H1 (cell line): ENCODE measurements around the gene FADS3. TPM values are rescaled to one million over a fixed set of nuclear protein-coding genes. Genes with fewer than 3 reads are reported as not detected.

ENCODE experiments used
- BACH1 ChIP-seq: IDR thresholded peaks from 2 replicates; pipeline ENCODE4 v1.6.1; 2012; ENCODE audit warnings: low read length, improper control_type of control experiment
- CTBP2 ChIP-seq: IDR thresholded peaks from 2 replicates; pipeline ENCODE4 v1.7.0; 2011; ENCODE audit warnings: borderline replicate concordance, mild to moderate bottlenecking, moderate library complexity, mixed read lengths, low read length; ENCODE audit not compliant: insufficient read depth, insufficient read length
- GABPA ChIP-seq: IDR thresholded peaks from 2 replicates; pipeline ENCODE4 v1.6.1; 2011; ENCODE audit warnings: mild to moderate bottlenecking, low read length, moderate library complexity, borderline replicate concordance; ENCODE audit not compliant: insufficient read depth
- HDAC2 ChIP-seq, 2 experiments: fragments of 300-600 bp in 1 of 2; sonication (generic) in 1 of 2; IDR thresholded peaks; 2 replicates each; pipeline ENCODE4 v1.6.1; 2011 to 2012; ENCODE audit warnings: low read depth in 2 of 2, low read length in 2 of 2, mild to moderate bottlenecking in 2 of 2, moderate library complexity in 2 of 2, borderline replicate concordance in 1 of 2, inconsistent platforms in 1 of 2
- RAD21 ChIP-seq, 2 experiments: IDR thresholded peaks in 1 of 2; conservative IDR thresholded peaks in 1 of 2; 2 replicates each; pipeline ENCODE4 v1.6.1; 2011; ENCODE audit warnings: low read depth in 2 of 2, low read length in 2 of 2, improper control_type of control experiment in 1 of 2, inconsistent platforms in 1 of 2, mild to moderate bottlenecking in 1 of 2, moderate library complexity in 1 of 2
- SIN3A ChIP-seq, 2 experiments: IDR thresholded peaks in 1 of 2; conservative IDR thresholded peaks in 1 of 2; 2 replicates each; pipeline ENCODE4 v1.6.1; 2011 to 2012; ENCODE audit warnings: low read length in 2 of 2, improper control_type of control experiment in 1 of 2, low read depth in 1 of 2, mild to moderate bottlenecking in 1 of 2
- TCF12 ChIP-seq: IDR thresholded peaks from 2 replicates; pipeline ENCODE4 v1.6.1; 2011; ENCODE audit warnings: low read depth, mild to moderate bottlenecking, low read length
- YY1 ChIP-seq: IDR thresholded peaks from 2 replicates; pipeline ENCODE4 v1.6.1; 2011; ENCODE audit warnings: low read depth, mild to moderate bottlenecking, low read length
- polyA plus RNA-seq, 7 experiments: library from polyadenylated mRNA; depleted of rRNA in 3 of 7; stranded (reverse) in 5 of 7; unstranded in 2 of 7; fragments of >200 nt in 5 of 7; fragments of 200-250 nt in 2 of 7; gene quantifications; 1 replicate in 5 of 7; 2 replicates in 1 of 7; 4 replicates in 1 of 7; pipeline versions ENCODE4 v1.2.1 to v1.2.3, GENCODE V29; 2011 to 2013; ENCODE audit warnings: missing spikeins in 2 of 7, mixed read lengths in 2 of 7
- total RNA-seq: library from RNA; stranded (reverse); fragmentation: NEBNext Ultra II Directional; extraction: Animal tissue kit (Norgen Biotek cat#: 25700); gene quantifications from 2 replicates; pipeline ENCODE4 v1.2.1, GENCODE V29; 2021
- TF ChIP-seq, protein P1 (sequence below): IDR thresholded peaks from 2 replicates; pipeline ENCODE4 v1.6.1; 2012; ENCODE audit warnings: inconsistent platforms

The FADS3 gene
- total and polyA plus RNA-seq, 2 of the 8 experiments (the other 6 are each of a cell fraction or from before 2014, with no cell fraction given) = 43.8 to 76.3 TPM

DNA sequence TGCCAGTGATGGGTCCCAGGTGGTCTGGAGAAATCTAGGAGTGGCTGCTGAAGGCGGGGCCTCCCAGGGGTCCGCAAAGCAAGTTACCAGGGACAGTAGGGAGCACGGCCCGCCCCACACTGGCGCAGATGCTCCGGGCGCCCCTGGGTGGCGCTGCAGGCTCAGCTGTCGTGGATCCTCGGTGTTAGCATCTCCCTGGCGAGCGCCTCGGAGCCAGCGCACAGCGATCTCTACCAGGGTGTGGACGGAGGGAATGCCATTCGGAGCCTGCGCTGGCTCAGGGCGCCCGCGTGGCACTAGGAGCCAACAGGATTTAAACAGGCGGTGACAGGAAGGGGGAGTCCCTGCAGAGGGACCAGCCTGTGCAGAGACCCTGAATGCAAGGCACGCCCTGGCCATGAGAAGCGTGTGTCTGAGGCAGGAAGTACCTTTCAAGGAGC, 20.2 kb downstream of the FADS3 start (continued):
- TF ChIP-seq SIN3A (conservative IDR thresholded peaks at IDR 0.05 in 1 of 2, IDR thresholded peaks at IDR 0.05 in 1 of 2; ENCODE audit: low read depth in 1 of 2, low read length in 2 of 2) (peak; percentile 45 to 62; a peak in 2 of 4 replicates), GABPA (peak; percentile 82; the same call in 1 of the 2 replicates), RAD21 (IDR thresholded peaks at IDR 0.05 in 1 of 2, conservative IDR thresholded peaks at IDR 0.05 in 1 of 2; ENCODE audit: low read depth in 2 of 2, low read length in 2 of 2) (peak; percentile 97 to 98), CTBP2 (no peak), TCF12 (0 out of 2 replicates have a peak, but pooled peaks have one; percentile 18), HDAC2 (IDR thresholded peaks at IDR 0.05; ENCODE audit: borderline replicate concordance in 1 of 2, low read depth in 2 of 2, low read length in 2 of 2) (0 out of 4 replicates have a peak, but pooled peaks of 1 of the 2 experiments have one; percentile 13), BACH1 (no peak), YY1 (peak; percentile 67; the same call in 1 of the 2 replicates)
- TF ChIP-seq, protein P1, sequence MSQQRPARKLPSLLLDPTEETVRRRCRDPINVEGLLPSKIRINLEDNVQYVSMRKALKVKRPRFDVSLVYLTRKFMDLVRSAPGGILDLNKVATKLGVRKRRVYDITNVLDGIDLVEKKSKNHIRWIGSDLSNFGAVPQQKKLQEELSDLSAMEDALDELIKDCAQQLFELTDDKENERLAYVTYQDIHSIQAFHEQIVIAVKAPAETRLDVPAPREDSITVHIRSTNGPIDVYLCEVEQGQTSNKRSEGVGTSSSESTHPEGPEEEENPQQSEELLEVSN = peak; percentile 55
